Activated T-cell treated with anti-CD3 and anti-CD28 coated beads for 24 hours (primary cell): ENCODE results near the gene PTK6.

Experiments used
- DNase-seq: peaks from one replicate; pipeline ENCODE4 v3.0.0-alpha.2; 2020; ENCODE audit warnings: low read depth

The PTK6 gene

GRCh38 chr20:63543131-63543530, 6.0 kb upstream of the PTK6 start:
- DNase-seq = no peak

GRCh38 chr20:63542696-63543095, 5.5 kb upstream of the PTK6 start:
- DNase-seq = no peak

GRCh38 chr20:63542031-63542559, 4.9 kb upstream of the PTK6 start:
- DNase-seq = no peak

DNA sequence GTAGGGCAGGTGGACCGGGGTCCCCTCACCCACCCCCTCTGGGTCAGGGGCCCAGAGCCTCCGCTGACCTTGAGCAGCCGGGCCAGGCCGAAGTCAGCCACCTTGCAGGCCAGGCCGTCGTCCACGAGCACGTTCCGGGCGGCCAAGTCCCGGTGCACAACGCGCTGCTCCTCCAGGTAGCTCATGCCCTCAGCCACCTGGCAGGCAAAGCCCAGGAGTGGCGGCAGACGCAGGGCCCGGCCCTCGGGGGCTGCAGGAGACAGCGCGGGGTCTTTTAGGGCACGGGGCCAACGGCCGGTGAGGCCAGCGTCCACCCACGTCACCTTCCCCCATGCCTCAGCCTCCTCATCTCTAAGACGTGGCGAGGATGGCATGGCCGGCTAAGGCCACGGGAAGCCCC, 4.2 kb upstream of the PTK6 start:
- no peak for DNase-seq

- DNase-seq = no peak
These were observed 3.4 kb upstream of the PTK6 start for GRCh38 chr20:63540417-63541186.

DNA sequence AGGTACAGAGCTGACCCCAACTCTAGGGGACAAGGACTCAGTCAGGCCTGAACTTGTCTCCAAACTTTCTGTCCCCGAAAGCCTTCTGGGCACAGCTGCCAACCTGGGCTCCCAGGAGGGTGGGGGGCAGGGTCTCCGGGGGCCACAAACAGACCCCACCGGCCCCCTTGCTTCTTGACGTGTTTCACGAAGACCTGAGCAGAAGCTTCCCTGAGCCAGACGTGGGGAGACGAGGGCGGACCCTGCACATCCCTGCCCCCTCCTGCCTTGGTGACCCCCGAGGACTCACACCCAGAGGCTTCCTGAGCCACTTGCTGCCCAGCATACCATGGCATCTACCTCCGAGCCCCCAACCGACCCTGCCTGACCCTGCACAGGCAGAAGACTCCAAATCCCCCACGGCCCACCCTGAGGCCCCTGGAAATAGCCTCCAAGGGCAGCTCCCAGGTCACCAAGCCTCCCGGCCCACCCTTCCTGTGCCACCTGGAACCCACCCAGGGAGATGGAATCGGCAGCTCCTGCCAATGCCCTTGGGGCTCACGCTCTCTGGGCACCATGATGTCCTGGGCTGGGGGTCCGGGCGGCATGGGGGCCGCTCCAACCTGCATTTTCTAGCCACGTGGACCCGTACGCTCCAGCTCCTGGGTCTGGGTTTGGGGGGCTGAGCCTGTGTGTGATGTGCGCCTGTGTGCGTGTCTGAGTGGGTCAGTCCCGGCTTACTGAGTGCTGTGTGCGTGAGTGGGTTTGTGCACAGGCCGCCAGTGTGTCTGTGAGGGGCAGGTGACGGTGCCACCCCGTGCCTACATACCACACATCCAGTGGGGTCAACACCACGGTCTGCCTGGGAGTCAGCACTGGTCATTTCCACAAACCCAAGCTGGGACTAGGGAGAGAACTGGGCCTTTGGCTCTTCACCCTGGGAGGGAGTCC, 2.5 kb upstream of the PTK6 start:
- DNase-seq = no peak

DNA sequence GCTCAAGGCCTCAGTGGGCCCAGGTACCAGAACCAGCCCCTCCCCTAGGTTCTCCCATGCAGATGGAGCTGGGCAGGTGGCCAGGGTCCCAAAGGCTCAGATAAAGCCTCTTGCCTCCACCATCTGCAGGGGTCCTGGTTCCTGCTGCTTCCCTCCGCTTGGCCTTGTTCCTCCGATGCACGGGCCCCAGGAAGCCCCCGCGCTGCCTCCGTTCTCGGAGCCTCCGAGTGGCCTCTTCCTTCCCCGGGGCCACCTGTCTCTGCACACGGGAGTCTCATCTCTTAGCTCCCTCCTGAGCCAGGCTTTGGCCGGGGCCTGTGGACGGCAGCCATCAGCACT, 1.9 kb upstream of the PTK6 start:
- DNase-seq = no peak

GRCh38 chr20:63538204-63539091, 1.3 kb upstream of the PTK6 start:
- no peak for DNase-seq

- DNase-seq = peak; percentile 92
These were observed 488 bp upstream of the PTK6 start for GRCh38 chr20:63537525-63538203.

DNA sequence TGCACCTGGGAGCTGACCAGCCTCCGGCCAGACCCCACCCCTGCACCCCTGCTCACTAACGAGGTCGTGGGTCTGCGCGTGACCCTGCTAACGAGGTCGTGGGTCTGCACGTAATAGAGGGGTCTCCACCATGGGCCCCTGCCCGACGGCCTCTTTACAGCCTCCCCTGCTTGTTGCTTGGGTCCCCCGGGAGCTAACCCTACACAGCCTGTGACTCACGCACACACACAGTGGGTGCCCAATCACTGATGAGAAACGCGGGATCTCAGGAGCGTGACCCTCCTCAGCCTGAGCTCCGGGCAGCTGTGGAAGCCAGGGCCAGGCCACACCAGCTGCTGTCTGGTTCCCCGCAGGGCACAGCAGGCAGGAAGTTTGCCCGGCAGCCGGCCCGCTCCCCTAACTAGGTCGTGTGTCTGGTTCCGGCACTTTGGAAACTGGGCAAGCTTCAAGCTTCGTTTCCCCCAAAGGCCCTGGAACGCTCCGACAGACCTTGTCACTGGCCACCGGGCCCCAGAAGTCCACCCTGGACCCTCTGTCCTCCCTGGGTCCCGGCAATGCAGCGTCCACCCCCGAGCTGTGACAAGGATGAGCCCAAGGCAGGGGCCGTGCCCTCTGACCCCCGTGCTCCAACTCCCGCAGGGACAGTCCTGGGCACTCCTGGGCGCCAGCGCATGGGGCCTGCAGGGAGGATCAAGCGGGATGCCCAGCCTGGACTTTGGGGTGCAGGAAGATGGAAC, 767 bp downstream of the PTK6 start:
- DNase-seq = no peak

GRCh38 chr20:63534831-63535651, 2.1 kb downstream of the PTK6 start:
- DNase-seq = no peak

GRCh38 chr20:63534427-63534830, 2.7 kb downstream of the PTK6 start:
- DNase-seq = no peak

- no peak for DNase-seq
These were observed 3.2 kb downstream of the PTK6 start for GRCh38 chr20:63533871-63534393.

DNA sequence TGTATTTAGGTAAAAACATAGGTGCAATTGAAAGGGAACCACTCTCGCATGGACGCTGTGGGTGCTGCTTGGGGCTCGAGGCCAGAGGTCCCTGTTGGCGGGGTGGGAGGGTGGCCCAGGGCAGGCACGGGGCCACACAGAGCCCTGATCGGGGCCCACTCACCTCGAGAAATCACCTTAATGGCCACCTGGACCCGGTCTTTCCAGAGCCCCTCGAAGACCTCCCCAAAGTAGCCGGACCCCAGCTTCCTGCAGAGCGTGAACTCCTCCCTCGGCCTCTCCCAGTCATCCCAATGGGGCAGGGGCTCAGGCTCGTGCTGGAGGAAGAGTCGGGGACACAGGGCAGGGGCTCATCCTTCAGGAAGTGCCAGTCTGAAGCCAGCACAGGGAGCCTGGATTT, 3.8 kb downstream of the PTK6 start:
- DNase-seq = no peak

DNA sequence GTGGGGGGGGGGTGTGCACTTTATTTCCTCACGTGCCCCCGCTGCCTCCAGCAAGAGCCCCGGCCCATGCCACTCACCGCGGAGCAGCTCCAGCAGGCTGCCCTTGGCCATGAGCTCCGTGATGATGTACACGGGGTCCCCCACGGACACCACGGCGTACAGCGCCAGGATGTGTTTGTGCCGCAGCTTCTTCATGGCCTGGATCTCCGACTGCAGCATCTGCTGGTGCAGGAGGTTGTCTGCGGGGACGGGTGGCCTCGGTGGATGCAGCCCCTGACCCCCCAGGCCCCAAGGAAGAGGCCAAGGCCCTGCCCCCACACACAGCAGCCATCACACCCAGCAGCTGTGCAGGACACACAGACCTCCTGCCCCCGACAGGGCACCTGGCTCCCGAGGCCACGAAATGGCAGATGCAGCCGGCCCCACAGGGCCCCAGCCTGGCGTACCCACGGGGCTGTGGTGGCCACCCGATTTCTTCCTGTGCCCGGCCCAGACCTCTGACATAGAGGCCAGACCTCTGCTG, 4.7 kb downstream of the PTK6 start:
- no peak for DNase-seq

- DNase-seq = no peak
These were observed 5.3 kb downstream of the PTK6 start for GRCh38 chr20:63531686-63532448.

- DNase-seq = no peak
These were observed 6.4 kb downstream of the PTK6 start for GRCh38 chr20:63530788-63531160.
